Measurements from ENCODE around the gene METTL16. TPM values are rescaled to one million over a fixed set of nuclear protein-coding genes. Genes with fewer than 3 reads are reported as not detected.

METTL16 gene
- total RNA-seq, 1 experiment from 2014 or later: 37.6 TPM

- TF ChIP-seq ZBTB33 (IDR thresholded peaks at IDR 0.05; ENCODE audit: extremely low read depth, insufficient replicate concordance, low read length) (no peak), SP1 (IDR thresholded peaks at IDR 0.05; ENCODE audit: low read depth) (no peak), POLR2A (IDR thresholded peaks at IDR 0.05; ENCODE audit: borderline replicate concordance, extremely low read depth, insufficient read depth, insufficient read length) (no peak), EGR1 (IDR thresholded peaks at IDR 0.05; ENCODE audit: low read depth) (no peak), SRF (IDR thresholded peaks at IDR 0.05; ENCODE audit: low read depth) (no peak)
Observed at GRCh38 chr17:2483084-2483483, 28.6 kb downstream of the METTL16 start (continued).

- intact Hi-C loops (cut with micrococcal nuclease): no loop called here
- Histone ChIP-seq H3K4me3 (replicated peaks in 1 of 2; ENCODE audit: low read depth in 1 of 2, low read length in 2 of 2) (no peak overlapping the region), H3K27ac (ENCODE audit: low read depth, low read length) (no peak overlapping the region), H3K9ac (ENCODE audit: low read length) (no peak overlapping the region), H3K9me2 (ENCODE audit: insufficient read depth) (no peaks in the 10 kb centered on the region), H3K9me3 (ENCODE audit: control insufficient read depth in 1 of 2, insufficient read depth in 1 of 2, low read depth in 1 of 2, low read length in 2 of 2) (no peaks in the 10 kb centered on the region), H3K27me3 (ENCODE audit: insufficient read depth, low read length) (no peaks in the 10 kb centered on the region), H3K79me2 (ENCODE audit: insufficient read depth, low read length) (peaks cover 90% of the 10 kb centered on the region), H3K4me2 (ENCODE audit: low read length) (no peak overlapping the region), H3K4me1 (ENCODE audit: control insufficient read depth in 1 of 2, insufficient read depth in 2 of 2, low read length in 2 of 2) (peaks cover 8% of the 10 kb centered on the region in 2 experiments; a peak in 3 of 4 replicates), H2AFZ (ENCODE audit: low read depth, low read length, poor library complexity, severe bottlenecking) (no peak overlapping the region), H4K20me1 (ENCODE audit: insufficient read depth) (peaks cover 18% of the 10 kb centered on the region; the same call in 1 of the 2 replicates), H3K36me3 (ENCODE audit: control insufficient read depth in 1 of 2, insufficient read depth in 2 of 2, low read length in 2 of 2) (no peaks in the 10 kb centered on the region; a peak in 1 of 4 replicates)
- ChIA-PET POLR2A (no interaction called here), CTCF (no interaction called here), RAD21 (ENCODE audit: low non-redundant PET in 1 of 2, low total read pairs in 2 of 2, uncharacterized antibody in 2 of 2, unreplicated experiment in 2 of 2) (no interaction called here)
- no TSS peak for BruUV-seq (replicated peaks)
- DNase-seq (ENCODE audit: low read depth, low spot score) (no peak), ATAC-seq (no peak)
- TF ChIP-seq ZNF274 (IDR thresholded peaks at IDR 0.05; ENCODE audit: low read depth, low read length): no peak
Observed at GRCh38 chr17:2482218-2482617, 29.5 kb downstream of the METTL16 start.

- ChIA-PET RAD21 (ENCODE audit: low non-redundant PET in 1 of 2, low total read pairs in 2 of 2, uncharacterized antibody in 2 of 2, unreplicated experiment in 2 of 2) (no interaction called here), CTCF (no interaction called here), POLR2A (no interaction called here)
- no peaks in the 10 kb centered on the region for H3K9me2 ChIP-seq (ENCODE audit: insufficient read depth)
- H3K9ac ChIP-seq (ENCODE audit: low read length): no peak overlapping the region
- no peaks in the 10 kb centered on the region for H3K27me3 ChIP-seq (ENCODE audit: insufficient read depth, low read length)
- H3K36me3 ChIP-seq (ENCODE audit: control insufficient read depth in 1 of 2, insufficient read depth in 2 of 2, low read length in 2 of 2): peaks cover 0 to 3% of the 10 kb centered on the region in 2 experiments; a peak in 1 of 4 replicates
- no peak overlapping the region for H3K4me3 ChIP-seq (replicated peaks in 1 of 2; ENCODE audit: low read depth in 1 of 2, low read length in 2 of 2)
- peaks cover 15% of the 10 kb centered on the region; the same call in 1 of the 2 replicates for H4K20me1 ChIP-seq (ENCODE audit: insufficient read depth)
- peaks cover 85% of the 10 kb centered on the region for H3K79me2 ChIP-seq (ENCODE audit: insufficient read depth, low read length)
- DNase-seq (ENCODE audit: low read depth, low spot score): no peak
- ATAC-seq: no peak
- no peak overlapping the region for H2AFZ ChIP-seq (ENCODE audit: low read depth, low read length, poor library complexity, severe bottlenecking)
- H3K9me3 ChIP-seq (ENCODE audit: control insufficient read depth in 1 of 2, insufficient read depth in 1 of 2, low read depth in 1 of 2, low read length in 2 of 2): no peaks in the 10 kb centered on the region
- H3K4me1 ChIP-seq (ENCODE audit: control insufficient read depth in 1 of 2, insufficient read depth in 2 of 2, low read length in 2 of 2): peaks cover 6 to 8% of the 10 kb centered on the region in 2 experiments; a peak in 2 of 4 replicates
- no TSS peak for BruUV-seq (replicated peaks)
- no peak overlapping the region for H3K27ac ChIP-seq (ENCODE audit: low read depth, low read length)
- TF ChIP-seq FOSL1 (IDR thresholded peaks at IDR 0.05; ENCODE audit: low read depth) (no peak), EZH2 (IDR thresholded peaks at IDR 0.05) (no peak), SRF (IDR thresholded peaks at IDR 0.05; ENCODE audit: low read depth) (no peak), ATF3 (IDR thresholded peaks at IDR 0.05) (no peak), ZNF274 (IDR thresholded peaks at IDR 0.05; ENCODE audit: low read depth, low read length) (no peak), ELF1 (IDR thresholded peaks at IDR 0.05; ENCODE audit: borderline replicate concordance, low read depth) (no peak)
- intact Hi-C loops (cut with micrococcal nuclease): no loop called here
- H3K4me2 ChIP-seq (ENCODE audit: low read length): no peak overlapping the region
Observed at GRCh38 chr17:2481760-2482159, 29.9 kb downstream of the METTL16 start.

Measured in HCT116 (cell line).